Left ventricle myocardium superior (tissue), 1 donor: ENCODE measurements around the gene CYSLTR2. TPM values are rescaled to one million over a fixed set of nuclear protein-coding genes. Genes with fewer than 3 reads are reported as not detected.

ENCODE experiments used
- ATAC-seq: fragments of 200-7000 bp; cut with Tn5 transposase; one replicate; pipeline ENCODE4 v1.9.1; 2020; ENCODE audit warnings: mild to moderate bottlenecking, moderate library complexity
- DNase-seq: peaks from one replicate; pipeline ENCODE4 v3.0.0-alpha.2; 2020
- intact Hi-C: fragments of 100-400 bp; cut with micrococcal nuclease; formaldehyde crosslinking; loops from one replicate; pipeline ENCODE4 v1.11.0; 2022
- total RNA-seq: library from RNA; stranded (reverse); fragmentation: NEBNext Ultra II Directional; extraction: Animal tissue kit (Norgen Biotek cat#: 25700); gene quantifications from one replicate; pipeline ENCODE4 v1.2.1, GENCODE V29; 2021
- donor health status: DM: no; HTN: yes; CAD: no; lungs with severe emphysema.

CYSLTR2 gene
- total RNA-seq, 1 donor from 2014 or later, result 5.0 TPM

- intact Hi-C loops, result no loop called here
These were observed 75.1 kb downstream of the CYSLTR2 start for GRCh38 chr13:48728876-48729275.

GRCh38 chr13:48729856-48730255 lies 76.1 kb downstream of the CYSLTR2 start:
- intact Hi-C loops, result no loop called here
- DNase-seq (no peak), ATAC-seq (no peak)

More at GRCh38 chr13:48728876-48729275, 75.1 kb downstream of the CYSLTR2 start:
- DNase-seq, result no peak
- ATAC-seq, result no peak

GRCh38 chr13:48731001-48731658 lies 77.4 kb downstream of the CYSLTR2 start:
- intact Hi-C loops, result no loop called here
- DNase-seq (no peak), ATAC-seq (peak; percentile 26)

GRCh38 chr13:48731957-48732569 lies 78.3 kb downstream of the CYSLTR2 start:
- peak; percentile 67 for DNase-seq
- intact Hi-C loops, result no loop called here
- peak; percentile 62 for ATAC-seq

- ATAC-seq (no peak), DNase-seq (no peak)
- intact Hi-C loops, result no loop called here
These were observed 80.1 kb downstream of the CYSLTR2 start for GRCh38 chr13:48733739-48734335.

- DNase-seq, result no peak
- intact Hi-C loops, result no loop called here
- no peak for ATAC-seq
These were observed 81.8 kb downstream of the CYSLTR2 start for GRCh38 chr13:48735571-48735970.

GRCh38 chr13:48737689-48738088 lies 84.0 kb downstream of the CYSLTR2 start:
- ATAC-seq, result no peak
- intact Hi-C loops, result no loop called here
- no peak for DNase-seq

- no peak for ATAC-seq
- no peak for DNase-seq
- intact Hi-C loops, result no loop called here
These were observed 84.6 kb downstream of the CYSLTR2 start for GRCh38 chr13:48738311-48738710.

- ATAC-seq (peak; percentile 81), DNase-seq (no peak)
- intact Hi-C loops, result no loop called here
These were observed 85.7 kb downstream of the CYSLTR2 start for GRCh38 chr13:48739386-48739964.

GRCh38 chr13:48741377-48741776 lies 87.6 kb downstream of the CYSLTR2 start:
- intact Hi-C loops, result no loop called here
- DNase-seq (no peak), ATAC-seq (no peak)

- peak; percentile 53 for ATAC-seq
- no peak for DNase-seq
- intact Hi-C loops, result no loop called here
These were observed 93.1 kb downstream of the CYSLTR2 start for GRCh38 chr13:48746821-48747220.

- DNase-seq (no peak), ATAC-seq (no peak)
- intact Hi-C loops, result no loop called here
These were observed 95.0 kb downstream of the CYSLTR2 start for GRCh38 chr13:48748681-48749080.

GRCh38 chr13:48749144-48749543 lies 95.4 kb downstream of the CYSLTR2 start:
- DNase-seq, result no peak
- peak; percentile 2 for ATAC-seq
- intact Hi-C loops, result no loop called here

GRCh38 chr13:48749699-48750473 lies 96.2 kb downstream of the CYSLTR2 start:
- DNase-seq, result peak; percentile 84
- intact Hi-C loops, result no loop called here
- ATAC-seq, result peak; percentile 85

GRCh38 chr13:48750588-48751383 lies 97.1 kb downstream of the CYSLTR2 start:
- ATAC-seq (peak; percentile 83), DNase-seq (peak; percentile 68)
- intact Hi-C loops, result no loop called here

- intact Hi-C loops, result no loop called here
- ATAC-seq (no peak), DNase-seq (no peak)
These were observed 106.9 kb downstream of the CYSLTR2 start for GRCh38 chr13:48760626-48761025.
